GM12872 (cell line): ENCODE data around the gene NSF.

Source experiments
- TF ChIP-seq, protein P1 (sequence below): IDR thresholded peaks from 3 replicates; pipeline ENCODE4 v1.5.1; 2011; ENCODE audit warnings: low read depth, mild to moderate bottlenecking, low read length, moderate library complexity; ENCODE audit not compliant: insufficient read depth

NSF gene

DNA sequence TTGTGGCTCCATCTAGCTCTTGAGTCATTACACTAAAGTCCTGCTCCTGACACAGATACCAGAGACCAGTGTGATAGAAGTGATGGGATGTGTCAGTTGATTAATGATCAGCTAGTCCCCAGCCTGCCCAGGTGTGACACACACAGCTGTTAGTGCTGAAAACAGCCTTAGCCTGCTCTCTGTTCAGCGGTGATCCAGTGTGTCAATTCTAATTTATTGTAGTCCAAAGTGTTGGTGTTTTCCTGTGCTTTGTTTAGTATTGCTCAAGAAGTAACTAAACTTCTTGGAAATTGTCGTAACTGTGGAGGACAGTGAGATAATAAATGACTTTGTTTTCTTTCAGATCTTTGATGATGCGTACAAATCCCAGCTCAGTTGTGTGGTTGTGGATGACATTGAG lies 135.7 kb downstream of the NSF start:
- TF ChIP-seq, protein P1, sequence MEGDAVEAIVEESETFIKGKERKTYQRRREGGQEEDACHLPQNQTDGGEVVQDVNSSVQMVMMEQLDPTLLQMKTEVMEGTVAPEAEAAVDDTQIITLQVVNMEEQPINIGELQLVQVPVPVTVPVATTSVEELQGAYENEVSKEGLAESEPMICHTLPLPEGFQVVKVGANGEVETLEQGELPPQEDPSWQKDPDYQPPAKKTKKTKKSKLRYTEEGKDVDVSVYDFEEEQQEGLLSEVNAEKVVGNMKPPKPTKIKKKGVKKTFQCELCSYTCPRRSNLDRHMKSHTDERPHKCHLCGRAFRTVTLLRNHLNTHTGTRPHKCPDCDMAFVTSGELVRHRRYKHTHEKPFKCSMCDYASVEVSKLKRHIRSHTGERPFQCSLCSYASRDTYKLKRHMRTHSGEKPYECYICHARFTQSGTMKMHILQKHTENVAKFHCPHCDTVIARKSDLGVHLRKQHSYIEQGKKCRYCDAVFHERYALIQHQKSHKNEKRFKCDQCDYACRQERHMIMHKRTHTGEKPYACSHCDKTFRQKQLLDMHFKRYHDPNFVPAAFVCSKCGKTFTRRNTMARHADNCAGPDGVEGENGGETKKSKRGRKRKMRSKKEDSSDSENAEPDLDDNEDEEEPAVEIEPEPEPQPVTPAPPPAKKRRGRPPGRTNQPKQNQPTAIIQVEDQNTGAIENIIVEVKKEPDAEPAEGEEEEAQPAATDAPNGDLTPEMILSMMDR = no peak

DNA sequence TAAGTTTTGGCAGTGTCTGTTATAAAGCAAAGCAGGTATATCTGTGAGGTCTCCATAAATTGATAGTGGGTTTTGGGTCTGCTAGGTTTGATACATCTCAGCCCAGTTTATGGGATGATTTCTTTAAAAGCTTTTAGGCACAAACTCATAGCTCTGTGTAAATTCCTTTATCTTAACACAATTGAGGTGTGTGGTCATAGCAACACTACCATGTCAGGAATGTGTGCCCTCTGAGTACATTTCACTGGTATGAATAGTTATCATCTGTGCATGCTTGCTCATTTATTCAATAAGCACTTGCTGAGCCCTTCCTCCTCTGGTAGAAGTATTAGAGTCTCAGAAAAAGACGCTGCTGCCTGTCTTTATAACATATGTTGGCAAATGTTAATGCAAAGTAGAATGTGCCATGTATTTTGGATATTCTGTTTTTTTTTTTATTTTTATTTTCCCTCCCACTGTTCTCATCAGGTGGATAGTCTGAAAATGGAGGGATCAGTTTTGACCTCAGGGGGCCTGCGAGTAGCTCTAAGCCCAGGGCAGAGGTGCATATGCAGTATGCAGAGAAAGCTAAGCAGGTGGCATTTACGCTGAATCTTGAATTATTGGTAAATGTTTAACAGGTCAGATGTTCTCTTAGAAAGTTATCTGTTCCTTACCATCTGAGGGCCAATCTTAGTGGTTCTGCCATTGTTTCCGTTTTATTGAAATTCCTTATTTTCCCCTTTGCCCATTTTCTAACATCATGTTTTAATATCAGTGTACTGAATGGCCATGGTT lies 137.3 kb downstream of the NSF start:
- TF ChIP-seq, protein P1 = no peak

DNA sequence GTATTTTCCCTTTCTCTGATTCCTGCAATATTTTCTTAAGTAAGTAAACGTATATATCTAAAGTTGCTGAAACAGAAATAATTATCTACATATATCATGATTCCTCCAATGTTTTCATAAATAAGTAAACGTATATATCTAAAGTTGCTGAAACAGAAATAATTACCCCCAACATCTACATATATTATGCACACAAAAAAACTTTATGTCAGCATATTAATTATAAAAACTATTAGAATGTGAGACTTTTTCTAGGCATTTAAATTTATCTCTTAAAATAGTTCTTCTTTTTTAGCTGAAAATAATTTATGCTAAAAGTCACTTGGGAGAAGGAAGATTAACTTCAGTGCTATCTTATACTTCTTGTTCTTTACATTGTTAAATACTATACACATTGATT lies 139.6 kb downstream of the NSF start:
- TF ChIP-seq, protein P1 = no peak

DNA sequence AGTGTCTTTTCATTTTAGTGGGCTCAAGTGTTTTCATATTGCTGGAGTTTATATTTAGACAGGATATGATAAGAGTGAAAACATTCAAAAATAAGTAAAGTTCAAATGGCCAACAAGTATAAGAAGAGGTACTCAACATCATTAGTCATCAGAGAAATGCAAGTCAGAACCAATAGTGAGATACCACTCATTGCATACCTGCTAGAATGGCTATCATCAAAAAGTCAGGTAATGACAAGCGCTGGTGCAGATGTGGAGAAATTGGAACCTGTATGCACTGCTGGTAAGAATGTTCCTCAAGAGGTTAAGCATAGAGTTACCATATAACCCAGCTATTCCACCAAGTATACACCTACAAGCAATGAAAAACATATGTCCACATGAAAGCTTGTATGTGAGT lies 140.2 kb downstream of the NSF start:
- TF ChIP-seq, protein P1 = no peak

DNA sequence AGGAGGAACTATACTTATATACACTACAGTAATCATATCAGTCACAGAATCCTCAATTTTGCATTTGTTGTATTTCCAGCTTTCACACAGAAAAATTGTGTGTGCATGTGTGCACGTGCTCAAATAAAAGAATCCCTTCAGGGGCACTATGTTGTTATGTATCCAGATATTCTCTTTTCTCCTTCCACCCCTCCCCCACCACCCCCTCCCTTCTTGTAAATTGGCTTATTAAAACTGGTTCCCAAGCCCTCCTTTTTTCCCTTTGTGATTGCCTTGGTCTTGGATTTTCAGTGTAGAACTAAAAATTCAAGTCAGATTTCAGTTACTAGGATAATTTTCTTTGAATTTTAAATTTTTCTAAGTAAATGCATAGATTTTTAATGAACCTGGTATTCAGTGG lies 141.7 kb downstream of the NSF start:
- TF ChIP-seq, protein P1 = no peak

DNA sequence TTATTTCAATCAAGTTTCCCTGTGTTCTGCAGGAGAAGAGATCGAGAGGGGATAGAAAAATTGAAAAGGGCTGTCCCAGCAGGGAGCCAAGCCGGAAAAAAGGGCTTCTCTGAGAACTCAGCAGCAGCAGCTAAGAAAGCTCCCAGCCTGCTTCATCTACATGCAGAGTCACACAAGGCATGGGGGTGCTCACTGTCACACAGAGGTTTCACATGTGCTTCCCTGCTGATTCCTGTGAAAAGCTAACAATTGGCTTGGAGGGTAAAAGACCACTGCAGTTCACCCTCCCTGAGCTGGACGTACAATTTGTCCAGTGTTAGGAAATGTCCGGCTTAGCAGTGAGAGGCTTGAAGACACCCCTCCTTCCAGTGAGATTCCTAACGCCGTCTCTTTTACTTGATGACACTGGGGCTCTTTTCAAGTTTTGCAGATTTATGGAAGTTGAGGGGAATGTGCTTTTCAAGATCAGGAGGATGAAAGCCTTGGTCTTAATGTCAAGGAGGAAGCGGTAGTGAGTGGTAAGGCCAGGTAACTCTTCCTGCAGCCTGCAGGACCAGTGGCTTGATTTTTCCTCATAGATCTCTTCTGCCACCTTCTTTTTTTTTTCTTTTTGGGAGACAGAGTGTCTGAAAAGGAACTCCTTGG lies 142.4 kb downstream of the NSF start:
- TF ChIP-seq, protein P1 = no peak

DNA sequence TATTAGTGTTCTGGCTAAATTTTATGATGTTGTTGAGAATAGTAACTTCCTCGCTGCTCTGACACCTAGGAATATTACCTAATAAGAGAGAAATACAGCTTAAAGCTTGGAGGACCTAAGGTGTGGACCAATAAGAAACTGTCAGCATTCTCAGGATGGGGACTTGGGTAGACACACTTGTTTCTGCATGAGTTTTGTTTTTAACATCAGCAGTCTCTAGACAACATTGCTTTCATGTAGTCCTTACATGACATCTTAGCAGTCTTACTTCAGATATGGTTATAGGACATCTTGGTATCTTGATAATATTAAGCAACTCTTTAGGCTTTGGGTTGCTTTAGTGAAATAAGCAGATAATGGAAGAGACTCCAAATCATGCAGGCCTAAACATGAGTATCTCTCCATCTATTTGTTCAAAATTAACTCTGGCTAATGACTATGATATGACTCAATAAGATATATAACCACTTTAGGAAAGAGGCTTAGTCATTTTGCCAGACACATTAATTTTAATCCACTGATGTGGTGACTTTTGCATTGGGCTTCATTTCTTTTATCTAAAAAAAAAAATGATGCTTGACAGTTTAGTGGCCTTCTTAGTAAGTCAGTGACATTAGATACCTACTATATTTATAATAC lies 143.5 kb downstream of the NSF start:
- TF ChIP-seq, protein P1 = no peak
